Measurements from ENCODE around the gene CXCL3. TPM values are rescaled to one million over a fixed set of nuclear protein-coding genes. Genes with fewer than 3 reads are reported as not detected.

Gene CXCL3
- total and polyA plus RNA-seq, 4 donors, result 0.07 to 0.96 (median 0.63) TPM

DNA sequence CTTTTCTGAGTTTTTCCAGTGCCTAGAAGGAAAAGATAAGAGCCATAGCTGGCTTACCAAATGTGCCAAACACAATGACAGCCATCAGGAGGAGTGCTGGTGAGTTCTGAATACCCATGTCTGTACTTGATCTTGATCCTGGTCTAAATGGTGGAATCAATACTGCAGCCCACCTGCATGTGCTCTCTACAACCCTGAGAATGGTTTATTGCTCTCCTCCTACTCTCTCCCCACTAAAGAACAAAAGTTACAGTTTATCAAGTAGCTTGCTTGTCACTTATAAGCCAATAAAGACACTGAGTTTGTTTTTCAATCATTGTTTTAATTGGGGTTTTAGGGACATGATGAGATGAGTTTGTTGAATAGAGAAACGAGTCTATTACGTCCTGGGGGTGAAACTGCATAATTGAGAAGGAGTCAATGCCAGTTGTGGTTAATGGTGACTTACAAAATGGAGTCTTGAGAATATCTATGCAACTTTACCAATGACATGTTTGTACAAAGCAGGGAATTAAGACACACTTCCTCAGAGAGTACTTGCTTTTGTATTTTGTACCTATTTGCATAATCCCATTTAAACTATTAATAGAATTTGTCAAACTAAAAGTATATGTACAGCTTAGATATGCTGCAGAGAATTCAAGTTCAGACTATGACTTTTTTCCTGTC lies 20.8 kb upstream of the CXCL3 start:
- Histone ChIP-seq H3K4me1 (ENCODE audit: control insufficient read depth in 4 of 4, insufficient read depth in 4 of 4, low read length in 3 of 4) (peaks cover 0 to 1% (median 0%) of the 10 kb centered on the region in 4 donors), H3K27ac (ENCODE audit: low read depth in 1 of 2, low read length in 2 of 2) (no peak overlapping the region), H3K4me3 (ENCODE audit: low read depth in 1 of 3, low read length in 3 of 3) (no peak overlapping the region), H3K27me3 (ENCODE audit: control insufficient read depth in 4 of 4, insufficient read depth in 4 of 4, low read length in 3 of 4) (no peaks in the 10 kb centered on the region), H3K9me3 (ENCODE audit: control insufficient read depth in 4 of 4, low read length in 3 of 4) (peaks cover 0 to 2% (median 0%) of the 10 kb centered on the region in 4 donors), H3K36me3 (ENCODE audit: control insufficient read depth in 4 of 4, insufficient read depth in 3 of 4, low read depth in 1 of 4, low read length in 3 of 4) (no peaks in the 10 kb centered on the region), H3K9ac (ENCODE audit: low read depth in 1 of 2, low read length in 2 of 2) (no peak overlapping the region)
- TF ChIP-seq, protein P1, sequence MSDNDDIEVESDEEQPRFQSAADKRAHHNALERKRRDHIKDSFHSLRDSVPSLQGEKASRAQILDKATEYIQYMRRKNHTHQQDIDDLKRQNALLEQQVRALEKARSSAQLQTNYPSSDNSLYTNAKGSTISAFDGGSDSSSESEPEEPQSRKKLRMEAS (IDR thresholded peaks at IDR 0.05), result no peak
- TF ChIP-seq FOXA1 (IDR thresholded peaks at IDR 0.05), result no peak
- no peak for TF ChIP-seq RAD21 (IDR thresholded peaks at IDR 0.05)
- no peak for TF ChIP-seq RXRA (IDR thresholded peaks at IDR 0.05)
- TF ChIP-seq YY1 (IDR thresholded peaks at IDR 0.05), result no peak
- TF ChIP-seq, protein P2, sequence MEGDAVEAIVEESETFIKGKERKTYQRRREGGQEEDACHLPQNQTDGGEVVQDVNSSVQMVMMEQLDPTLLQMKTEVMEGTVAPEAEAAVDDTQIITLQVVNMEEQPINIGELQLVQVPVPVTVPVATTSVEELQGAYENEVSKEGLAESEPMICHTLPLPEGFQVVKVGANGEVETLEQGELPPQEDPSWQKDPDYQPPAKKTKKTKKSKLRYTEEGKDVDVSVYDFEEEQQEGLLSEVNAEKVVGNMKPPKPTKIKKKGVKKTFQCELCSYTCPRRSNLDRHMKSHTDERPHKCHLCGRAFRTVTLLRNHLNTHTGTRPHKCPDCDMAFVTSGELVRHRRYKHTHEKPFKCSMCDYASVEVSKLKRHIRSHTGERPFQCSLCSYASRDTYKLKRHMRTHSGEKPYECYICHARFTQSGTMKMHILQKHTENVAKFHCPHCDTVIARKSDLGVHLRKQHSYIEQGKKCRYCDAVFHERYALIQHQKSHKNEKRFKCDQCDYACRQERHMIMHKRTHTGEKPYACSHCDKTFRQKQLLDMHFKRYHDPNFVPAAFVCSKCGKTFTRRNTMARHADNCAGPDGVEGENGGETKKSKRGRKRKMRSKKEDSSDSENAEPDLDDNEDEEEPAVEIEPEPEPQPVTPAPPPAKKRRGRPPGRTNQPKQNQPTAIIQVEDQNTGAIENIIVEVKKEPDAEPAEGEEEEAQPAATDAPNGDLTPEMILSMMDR (IDR thresholded peaks at IDR 0.05; ENCODE audit: low read depth, low read length, missing input control), result no peak
- TF ChIP-seq, protein P3, sequence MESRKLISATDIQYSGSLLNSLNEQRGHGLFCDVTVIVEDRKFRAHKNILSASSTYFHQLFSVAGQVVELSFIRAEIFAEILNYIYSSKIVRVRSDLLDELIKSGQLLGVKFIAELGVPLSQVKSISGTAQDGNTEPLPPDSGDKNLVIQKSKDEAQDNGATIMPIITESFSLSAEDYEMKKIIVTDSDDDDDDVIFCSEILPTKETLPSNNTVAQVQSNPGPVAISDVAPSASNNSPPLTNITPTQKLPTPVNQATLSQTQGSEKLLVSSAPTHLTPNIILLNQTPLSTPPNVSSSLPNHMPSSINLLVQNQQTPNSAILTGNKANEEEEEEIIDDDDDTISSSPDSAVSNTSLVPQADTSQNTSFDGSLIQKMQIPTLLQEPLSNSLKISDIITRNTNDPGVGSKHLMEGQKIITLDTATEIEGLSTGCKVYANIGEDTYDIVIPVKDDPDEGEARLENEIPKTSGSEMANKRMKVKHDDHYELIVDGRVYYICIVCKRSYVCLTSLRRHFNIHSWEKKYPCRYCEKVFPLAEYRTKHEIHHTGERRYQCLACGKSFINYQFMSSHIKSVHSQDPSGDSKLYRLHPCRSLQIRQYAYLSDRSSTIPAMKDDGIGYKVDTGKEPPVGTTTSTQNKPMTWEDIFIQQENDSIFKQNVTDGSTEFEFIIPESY (IDR thresholded peaks at IDR 0.05), result no peak
- no peak for TF ChIP-seq GABPA (IDR thresholded peaks at IDR 0.05 in 1 of 2, conservative IDR thresholded peaks at IDR 0.05 in 1 of 2)
- TF ChIP-seq HNF4G (IDR thresholded peaks at IDR 0.05), result no peak
- TF ChIP-seq NR2F2 (IDR thresholded peaks at IDR 0.05), result no peak
- no peak for TF ChIP-seq TAF1 (conservative IDR thresholded peaks at IDR 0.05)
- TF ChIP-seq, protein P4, sequence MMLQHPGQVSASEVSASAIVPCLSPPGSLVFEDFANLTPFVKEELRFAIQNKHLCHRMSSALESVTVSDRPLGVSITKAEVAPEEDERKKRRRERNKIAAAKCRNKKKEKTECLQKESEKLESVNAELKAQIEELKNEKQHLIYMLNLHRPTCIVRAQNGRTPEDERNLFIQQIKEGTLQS (IDR thresholded peaks at IDR 0.05), result no peak
- TF ChIP-seq, protein P5, sequence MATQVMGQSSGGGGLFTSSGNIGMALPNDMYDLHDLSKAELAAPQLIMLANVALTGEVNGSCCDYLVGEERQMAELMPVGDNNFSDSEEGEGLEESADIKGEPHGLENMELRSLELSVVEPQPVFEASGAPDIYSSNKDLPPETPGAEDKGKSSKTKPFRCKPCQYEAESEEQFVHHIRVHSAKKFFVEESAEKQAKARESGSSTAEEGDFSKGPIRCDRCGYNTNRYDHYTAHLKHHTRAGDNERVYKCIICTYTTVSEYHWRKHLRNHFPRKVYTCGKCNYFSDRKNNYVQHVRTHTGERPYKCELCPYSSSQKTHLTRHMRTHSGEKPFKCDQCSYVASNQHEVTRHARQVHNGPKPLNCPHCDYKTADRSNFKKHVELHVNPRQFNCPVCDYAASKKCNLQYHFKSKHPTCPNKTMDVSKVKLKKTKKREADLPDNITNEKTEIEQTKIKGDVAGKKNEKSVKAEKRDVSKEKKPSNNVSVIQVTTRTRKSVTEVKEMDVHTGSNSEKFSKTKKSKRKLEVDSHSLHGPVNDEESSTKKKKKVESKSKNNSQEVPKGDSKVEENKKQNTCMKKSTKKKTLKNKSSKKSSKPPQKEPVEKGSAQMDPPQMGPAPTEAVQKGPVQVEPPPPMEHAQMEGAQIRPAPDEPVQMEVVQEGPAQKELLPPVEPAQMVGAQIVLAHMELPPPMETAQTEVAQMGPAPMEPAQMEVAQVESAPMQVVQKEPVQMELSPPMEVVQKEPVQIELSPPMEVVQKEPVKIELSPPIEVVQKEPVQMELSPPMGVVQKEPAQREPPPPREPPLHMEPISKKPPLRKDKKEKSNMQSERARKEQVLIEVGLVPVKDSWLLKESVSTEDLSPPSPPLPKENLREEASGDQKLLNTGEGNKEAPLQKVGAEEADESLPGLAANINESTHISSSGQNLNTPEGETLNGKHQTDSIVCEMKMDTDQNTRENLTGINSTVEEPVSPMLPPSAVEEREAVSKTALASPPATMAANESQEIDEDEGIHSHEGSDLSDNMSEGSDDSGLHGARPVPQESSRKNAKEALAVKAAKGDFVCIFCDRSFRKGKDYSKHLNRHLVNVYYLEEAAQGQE (IDR thresholded peaks at IDR 0.05), result no peak
- no peak for TF ChIP-seq SP1 (IDR thresholded peaks at IDR 0.05)
- no peak for TF ChIP-seq EGR1 (IDR thresholded peaks at IDR 0.05; ENCODE audit: low read depth in 2 of 2)
- TF ChIP-seq JUND (IDR thresholded peaks at IDR 0.05), result no peak
- no peak for TF ChIP-seq HNF4A (conservative IDR thresholded peaks at IDR 0.05)
- no peak for TF ChIP-seq FOXA2 (IDR thresholded peaks at IDR 0.05)
- no peak for DNase-seq (ENCODE audit: low spot score)
- 64% methylated on average over 2 of the region's 2 CpGs for WGBS

Data from liver (tissue), 9 donors.